NCI-H510A treated with DMSO at 0.1 percent for 48 hours (cell line): ENCODE results near the gene TNFRSF25.
A peak's percentile ranks its signal among the peaks of the same experiment; 100 is the strongest.
"Not testable (repeated sequence)": the region's sequence is repeated elsewhere in the genome, so short reads cannot be mapped to it uniquely, and the experiment has no call there.

Experiments
- DNase-seq: peaks from one replicate; lab custom pipeline; 2025; lab: John Stamatoyannopoulos, UW

Gene TNFRSF25

GRCh38 chr1:6453895-6454855 is 11.8 kb downstream of the TNFRSF25 start:
- DNase-seq: not testable (repeated sequence)

GRCh38 chr1:6450943-6451373 is 15.0 kb downstream of the TNFRSF25 start:
- DNase-seq: no peak

GRCh38 chr1:6450486-6450885 is 15.5 kb downstream of the TNFRSF25 start:
- DNase-seq: not testable (repeated sequence)

GRCh38 chr1:6450005-6450450 is 15.9 kb downstream of the TNFRSF25 start:
- DNase-seq: no peak

GRCh38 chr1:6448749-6449631 is 17.0 kb downstream of the TNFRSF25 start:
- DNase-seq: peak; percentile 77

- peak; percentile 98 for DNase-seq
Measured at GRCh38 chr1:6447818-6448748, 17.9 kb downstream of the TNFRSF25 start.

GRCh38 chr1:6447016-6447817 is 18.8 kb downstream of the TNFRSF25 start:
- peak; percentile 68 for DNase-seq

GRCh38 chr1:6446665-6447015 is 19.3 kb downstream of the TNFRSF25 start:
- DNase-seq: no peak

GRCh38 chr1:6445929-6446328 is 20.0 kb downstream of the TNFRSF25 start:
- DNase-seq: not testable (repeated sequence)

GRCh38 chr1:6445062-6445763 is 20.8 kb downstream of the TNFRSF25 start:
- DNase-seq: peak; percentile 71

GRCh38 chr1:6444377-6444776 is 21.6 kb downstream of the TNFRSF25 start:
- DNase-seq: no peak

GRCh38 chr1:6443339-6444115 is 22.4 kb downstream of the TNFRSF25 start:
- DNase-seq: no peak

- DNase-seq: no peak
Measured at GRCh38 chr1:6441586-6441985, 24.4 kb downstream of the TNFRSF25 start.

- peak; percentile 60 for DNase-seq
Measured at GRCh38 chr1:6440198-6441126, 25.5 kb downstream of the TNFRSF25 start.

- peak; percentile 97 for DNase-seq
Measured at GRCh38 chr1:6438047-6438525, 27.9 kb downstream of the TNFRSF25 start.

- DNase-seq: peak; percentile 67
Measured at GRCh38 chr1:6437012-6437700, 28.8 kb downstream of the TNFRSF25 start.

- DNase-seq: not testable (repeated sequence)
Measured at GRCh38 chr1:6436277-6436676, 29.7 kb downstream of the TNFRSF25 start.
